PC-9 (cell line): Measurements from ENCODE around the gene RING1.

Experiments used
- EZH2 ChIP-seq: fragments of 200-600 bp; sonication (generic); IDR thresholded peaks from 2 replicates; pipeline ENCODE4 v1.8.0; 2017; ENCODE audit warnings: antibody characterized with exemption, low read depth
- TF ChIP-seq, protein P1 (sequence below): fragments of 200-600 bp; sonication (generic); conservative IDR thresholded peaks from 2 replicates; pipeline ENCODE4 v1.6.1; 2017; ENCODE audit warnings: mixed run types, antibody characterized with exemption, mild to moderate bottlenecking, moderate library complexity

DNA sequence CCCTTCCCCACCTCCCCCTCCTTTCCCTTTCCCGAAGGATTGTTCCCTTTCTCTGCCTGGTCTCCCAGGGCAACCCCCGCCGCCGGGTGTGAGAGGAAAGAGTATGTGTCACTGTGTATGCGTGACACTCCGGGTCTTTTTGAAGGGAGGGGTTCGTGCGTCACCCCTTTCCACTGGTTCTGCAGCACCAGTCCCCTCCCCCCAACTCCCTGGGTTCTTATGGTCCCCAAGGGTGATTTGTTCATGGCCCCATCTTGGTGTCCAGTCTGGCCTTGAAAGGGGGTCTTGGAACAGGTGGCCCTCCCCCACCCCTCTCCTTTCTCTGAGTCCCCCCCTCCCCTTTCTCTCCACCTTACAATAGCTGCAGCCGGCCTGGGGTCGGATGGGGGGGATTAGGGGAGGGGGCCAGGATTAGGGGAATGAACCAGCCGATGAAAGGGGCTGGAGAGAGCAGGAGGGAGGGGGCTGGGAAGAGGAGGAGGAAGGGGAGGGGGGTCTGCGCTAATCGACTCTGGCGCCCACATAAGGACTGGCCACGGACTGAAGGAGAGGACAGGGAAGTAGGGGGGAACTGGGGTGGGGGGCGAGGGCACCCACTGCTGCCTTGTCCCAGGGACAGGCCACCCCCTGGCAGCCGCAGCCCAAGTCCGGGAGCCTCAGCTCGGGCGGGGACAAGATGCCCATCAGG, 1.3 kb upstream of the RING1 start:
- TF ChIP-seq, protein P1, sequence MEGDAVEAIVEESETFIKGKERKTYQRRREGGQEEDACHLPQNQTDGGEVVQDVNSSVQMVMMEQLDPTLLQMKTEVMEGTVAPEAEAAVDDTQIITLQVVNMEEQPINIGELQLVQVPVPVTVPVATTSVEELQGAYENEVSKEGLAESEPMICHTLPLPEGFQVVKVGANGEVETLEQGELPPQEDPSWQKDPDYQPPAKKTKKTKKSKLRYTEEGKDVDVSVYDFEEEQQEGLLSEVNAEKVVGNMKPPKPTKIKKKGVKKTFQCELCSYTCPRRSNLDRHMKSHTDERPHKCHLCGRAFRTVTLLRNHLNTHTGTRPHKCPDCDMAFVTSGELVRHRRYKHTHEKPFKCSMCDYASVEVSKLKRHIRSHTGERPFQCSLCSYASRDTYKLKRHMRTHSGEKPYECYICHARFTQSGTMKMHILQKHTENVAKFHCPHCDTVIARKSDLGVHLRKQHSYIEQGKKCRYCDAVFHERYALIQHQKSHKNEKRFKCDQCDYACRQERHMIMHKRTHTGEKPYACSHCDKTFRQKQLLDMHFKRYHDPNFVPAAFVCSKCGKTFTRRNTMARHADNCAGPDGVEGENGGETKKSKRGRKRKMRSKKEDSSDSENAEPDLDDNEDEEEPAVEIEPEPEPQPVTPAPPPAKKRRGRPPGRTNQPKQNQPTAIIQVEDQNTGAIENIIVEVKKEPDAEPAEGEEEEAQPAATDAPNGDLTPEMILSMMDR, result no peak
- no peak for TF ChIP-seq EZH2
